Panc1 (cell line): Measurements from ENCODE around the gene TUBGCP3.

ENCODE experiments used
- POLR2AphosphoS5 ChIP-seq: IDR thresholded peaks from 2 replicates; pipeline ENCODE4 v1.6.1; 2012; ENCODE audit warnings: mild to moderate bottlenecking, low read depth, low read length, moderate library complexity
- TF ChIP-seq, protein P1 (sequence below): fragments of 450-650 bp; IDR thresholded peaks from 2 replicates; pipeline ENCODE4 v1.5.1; 2017; ENCODE audit warnings: mild to moderate bottlenecking
- TF ChIP-seq, protein P2 (sequence below), 2 experiments: IDR thresholded peaks; 2 replicates each; pipeline ENCODE4 v1.6.1; 2011 to 2012; ENCODE audit warnings: low read depth in 2 of 2, control low read depth in 1 of 2, low read length in 1 of 2, mild to moderate bottlenecking in 1 of 2, moderate library complexity in 1 of 2; ENCODE audit not compliant: insufficient read depth in 1 of 2

DNA sequence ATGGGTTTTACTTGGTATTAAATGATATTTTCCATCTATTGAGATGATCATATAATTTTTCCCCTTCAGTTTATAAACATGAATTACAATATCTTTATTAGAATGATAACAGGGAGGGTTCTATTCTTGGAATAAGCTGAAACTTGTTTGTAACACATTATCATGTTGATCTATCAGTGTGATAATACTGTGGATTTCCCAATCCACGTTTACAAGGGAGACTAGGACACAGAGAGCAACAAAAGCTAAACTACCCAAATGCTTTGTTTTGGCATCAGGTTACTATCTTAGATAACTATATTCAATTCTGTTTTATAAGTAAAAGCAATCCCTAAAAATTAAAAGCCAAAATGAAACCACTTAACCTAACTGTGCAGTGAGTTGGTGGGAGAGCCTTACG, 92.5 kb downstream of the TUBGCP3 start:
- TF ChIP-seq, protein P1, sequence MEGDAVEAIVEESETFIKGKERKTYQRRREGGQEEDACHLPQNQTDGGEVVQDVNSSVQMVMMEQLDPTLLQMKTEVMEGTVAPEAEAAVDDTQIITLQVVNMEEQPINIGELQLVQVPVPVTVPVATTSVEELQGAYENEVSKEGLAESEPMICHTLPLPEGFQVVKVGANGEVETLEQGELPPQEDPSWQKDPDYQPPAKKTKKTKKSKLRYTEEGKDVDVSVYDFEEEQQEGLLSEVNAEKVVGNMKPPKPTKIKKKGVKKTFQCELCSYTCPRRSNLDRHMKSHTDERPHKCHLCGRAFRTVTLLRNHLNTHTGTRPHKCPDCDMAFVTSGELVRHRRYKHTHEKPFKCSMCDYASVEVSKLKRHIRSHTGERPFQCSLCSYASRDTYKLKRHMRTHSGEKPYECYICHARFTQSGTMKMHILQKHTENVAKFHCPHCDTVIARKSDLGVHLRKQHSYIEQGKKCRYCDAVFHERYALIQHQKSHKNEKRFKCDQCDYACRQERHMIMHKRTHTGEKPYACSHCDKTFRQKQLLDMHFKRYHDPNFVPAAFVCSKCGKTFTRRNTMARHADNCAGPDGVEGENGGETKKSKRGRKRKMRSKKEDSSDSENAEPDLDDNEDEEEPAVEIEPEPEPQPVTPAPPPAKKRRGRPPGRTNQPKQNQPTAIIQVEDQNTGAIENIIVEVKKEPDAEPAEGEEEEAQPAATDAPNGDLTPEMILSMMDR = no peak
- TF ChIP-seq POLR2AphosphoS5 = no peak
- TF ChIP-seq, protein P2, sequence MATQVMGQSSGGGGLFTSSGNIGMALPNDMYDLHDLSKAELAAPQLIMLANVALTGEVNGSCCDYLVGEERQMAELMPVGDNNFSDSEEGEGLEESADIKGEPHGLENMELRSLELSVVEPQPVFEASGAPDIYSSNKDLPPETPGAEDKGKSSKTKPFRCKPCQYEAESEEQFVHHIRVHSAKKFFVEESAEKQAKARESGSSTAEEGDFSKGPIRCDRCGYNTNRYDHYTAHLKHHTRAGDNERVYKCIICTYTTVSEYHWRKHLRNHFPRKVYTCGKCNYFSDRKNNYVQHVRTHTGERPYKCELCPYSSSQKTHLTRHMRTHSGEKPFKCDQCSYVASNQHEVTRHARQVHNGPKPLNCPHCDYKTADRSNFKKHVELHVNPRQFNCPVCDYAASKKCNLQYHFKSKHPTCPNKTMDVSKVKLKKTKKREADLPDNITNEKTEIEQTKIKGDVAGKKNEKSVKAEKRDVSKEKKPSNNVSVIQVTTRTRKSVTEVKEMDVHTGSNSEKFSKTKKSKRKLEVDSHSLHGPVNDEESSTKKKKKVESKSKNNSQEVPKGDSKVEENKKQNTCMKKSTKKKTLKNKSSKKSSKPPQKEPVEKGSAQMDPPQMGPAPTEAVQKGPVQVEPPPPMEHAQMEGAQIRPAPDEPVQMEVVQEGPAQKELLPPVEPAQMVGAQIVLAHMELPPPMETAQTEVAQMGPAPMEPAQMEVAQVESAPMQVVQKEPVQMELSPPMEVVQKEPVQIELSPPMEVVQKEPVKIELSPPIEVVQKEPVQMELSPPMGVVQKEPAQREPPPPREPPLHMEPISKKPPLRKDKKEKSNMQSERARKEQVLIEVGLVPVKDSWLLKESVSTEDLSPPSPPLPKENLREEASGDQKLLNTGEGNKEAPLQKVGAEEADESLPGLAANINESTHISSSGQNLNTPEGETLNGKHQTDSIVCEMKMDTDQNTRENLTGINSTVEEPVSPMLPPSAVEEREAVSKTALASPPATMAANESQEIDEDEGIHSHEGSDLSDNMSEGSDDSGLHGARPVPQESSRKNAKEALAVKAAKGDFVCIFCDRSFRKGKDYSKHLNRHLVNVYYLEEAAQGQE (IDR thresholded peaks at IDR 0.05; ENCODE audit: insufficient read depth in 1 of 2, low read depth in 2 of 2, low read length in 1 of 2) = no peak
